HG02642 (cell line): ENCODE data around the gene ITGB8.

Experiments
- ATAC-seq: cut with Tn5 transposase; IDR thresholded peaks from one replicate; pipeline ENCODE4 v1.9.1; 2021; ENCODE audit warnings: mild to moderate bottlenecking; ENCODE audit not compliant: unreplicated experiment, poor library complexity

ITGB8 gene

DNA sequence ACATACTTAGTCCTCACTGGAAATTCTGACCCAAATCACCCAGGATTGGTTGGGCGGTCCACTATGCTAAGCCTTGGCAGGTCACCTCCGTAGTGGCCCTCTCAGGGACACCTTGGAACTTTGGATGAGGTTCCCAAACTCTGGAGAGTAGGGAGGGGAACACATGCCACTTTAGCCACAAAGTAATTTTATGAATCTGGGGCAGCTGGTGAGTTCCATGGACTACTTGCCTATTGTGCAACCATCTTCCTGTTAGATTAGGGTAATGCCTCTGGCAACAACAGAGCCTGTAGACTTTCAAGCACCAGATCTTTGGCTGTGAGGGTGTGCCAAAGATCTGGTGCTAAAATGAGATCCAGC lies 77.7 kb downstream of the ITGB8 start:
- ATAC-seq: no peak

DNA sequence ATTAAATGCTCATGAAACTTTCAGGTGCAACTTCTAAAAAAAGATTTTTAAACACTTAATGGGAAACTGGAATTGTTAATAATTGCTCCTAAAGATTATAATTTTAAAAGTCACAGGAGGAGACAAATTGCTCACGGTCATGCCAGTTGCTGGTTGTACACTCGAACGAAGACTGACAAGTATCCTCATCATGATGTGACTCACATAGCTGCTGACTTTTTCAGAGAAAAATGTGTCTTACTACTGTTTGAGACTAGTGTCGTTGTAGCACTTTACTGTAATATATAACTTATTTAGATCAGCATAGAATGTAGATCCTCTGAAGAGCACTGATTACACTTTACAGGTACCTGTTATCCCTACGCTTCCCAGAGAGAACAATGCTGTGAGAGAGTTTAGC lies 79.3 kb downstream of the ITGB8 start:
- ATAC-seq: no peak

DNA sequence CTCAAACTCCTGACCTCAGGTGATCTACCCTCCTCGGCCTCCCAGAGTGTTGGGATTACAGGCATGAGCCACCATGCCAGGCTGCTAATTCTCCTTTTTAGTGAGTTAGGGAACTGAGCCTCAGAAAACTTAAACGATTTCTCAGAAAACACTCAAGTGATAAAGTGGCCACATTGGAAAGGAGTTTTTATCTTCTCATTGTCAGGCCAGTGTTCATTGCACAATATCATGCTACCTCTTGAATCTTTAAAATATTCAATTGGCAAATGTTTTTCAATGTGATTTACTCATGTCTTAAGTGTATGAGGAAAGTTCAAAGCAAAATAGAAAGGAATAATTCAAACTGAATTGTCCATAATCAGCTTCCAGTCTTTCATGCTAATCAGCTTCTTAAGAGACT lies 80.7 kb downstream of the ITGB8 start:
- ATAC-seq: no peak

DNA sequence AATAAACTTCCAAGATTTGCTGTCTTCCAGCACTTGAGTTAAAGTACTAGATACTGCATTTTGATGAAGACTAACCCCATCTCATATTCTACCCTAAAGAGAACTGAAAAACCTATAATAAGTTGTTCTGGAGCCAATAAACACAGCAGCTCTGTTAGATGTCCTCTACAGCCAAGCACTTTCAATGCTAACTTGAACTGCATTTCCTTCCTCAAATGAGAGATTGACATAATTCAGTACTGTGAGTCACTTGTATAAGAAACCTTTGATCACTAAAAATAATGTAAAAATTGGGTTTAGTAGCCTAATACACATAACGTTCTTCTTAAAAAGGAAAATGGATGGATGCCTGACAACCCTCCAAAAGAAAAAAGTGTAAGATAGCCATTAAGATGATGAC lies 81.3 kb downstream of the ITGB8 start:
- no peak for ATAC-seq

DNA sequence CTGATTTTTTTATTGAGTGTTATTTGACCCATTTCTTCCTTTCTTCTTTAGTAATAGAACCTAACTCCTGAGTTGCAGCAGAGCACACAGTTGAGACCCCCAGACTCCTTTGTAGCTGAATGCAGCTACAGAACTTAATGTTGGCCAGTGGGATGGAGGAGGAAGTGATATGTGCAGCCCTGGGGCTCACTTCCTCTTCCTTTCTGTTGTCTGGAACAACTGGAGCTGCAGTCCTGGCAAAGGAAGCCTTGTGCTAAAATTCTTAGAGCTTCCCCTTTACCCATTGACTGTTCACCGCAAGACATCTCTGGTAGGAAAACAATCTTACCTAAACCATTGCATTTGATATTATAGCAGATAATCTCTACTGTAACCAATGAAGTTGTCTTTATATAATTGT lies 86.6 kb downstream of the ITGB8 start:
- no peak for ATAC-seq

DNA sequence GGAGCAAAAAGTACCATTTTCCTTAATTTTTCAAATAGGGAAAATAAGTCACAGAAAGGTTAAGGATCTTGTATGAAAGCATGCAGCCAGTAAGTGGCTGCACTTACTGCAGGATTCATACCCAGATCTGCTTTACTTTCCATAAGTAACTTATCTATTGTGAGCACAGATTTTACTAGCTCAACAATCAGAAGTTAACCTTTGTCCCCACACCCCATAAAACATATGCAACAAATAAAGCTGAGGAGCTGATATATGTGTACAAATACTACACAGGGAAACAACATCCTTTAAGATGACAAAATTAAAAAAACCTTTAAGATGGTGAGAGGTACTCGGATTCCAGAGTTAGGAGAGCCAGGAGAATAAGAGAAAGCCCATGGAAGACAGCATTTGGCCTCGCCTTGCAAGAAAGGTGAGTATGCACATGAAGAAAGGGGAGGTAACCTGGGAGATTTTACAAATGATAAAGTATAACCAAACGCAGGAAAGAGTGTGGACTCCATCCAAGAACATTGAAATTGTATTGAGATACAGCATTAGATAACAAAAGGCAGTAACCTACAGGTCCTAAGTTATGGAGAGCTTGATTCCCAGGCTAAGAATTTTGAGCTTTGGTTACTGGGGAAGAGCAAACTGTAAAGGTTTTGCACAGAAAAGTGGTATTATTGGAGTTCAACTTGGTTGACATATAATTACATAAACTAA lies 87.1 kb downstream of the ITGB8 start:
- ATAC-seq: no peak

DNA sequence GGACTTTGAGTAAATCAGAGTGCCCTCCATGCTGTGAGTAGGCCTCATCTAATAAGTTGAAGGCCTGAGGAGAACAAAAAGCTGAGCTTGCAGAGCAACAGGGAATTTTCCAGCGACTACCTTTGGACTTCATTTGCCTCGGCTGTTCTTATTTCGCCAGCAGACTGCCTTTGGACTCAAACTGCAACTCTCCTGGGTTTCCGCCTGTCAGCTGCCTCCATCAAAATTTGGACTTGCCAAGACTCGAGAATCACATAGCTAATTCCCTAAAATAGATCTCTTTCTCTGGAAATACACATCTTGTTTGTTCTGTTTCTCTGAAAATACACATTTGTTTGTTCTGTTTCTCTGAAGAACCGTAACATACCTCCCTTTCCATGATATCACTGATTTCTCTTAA lies 93.8 kb downstream of the ITGB8 start:
- no peak for ATAC-seq

DNA sequence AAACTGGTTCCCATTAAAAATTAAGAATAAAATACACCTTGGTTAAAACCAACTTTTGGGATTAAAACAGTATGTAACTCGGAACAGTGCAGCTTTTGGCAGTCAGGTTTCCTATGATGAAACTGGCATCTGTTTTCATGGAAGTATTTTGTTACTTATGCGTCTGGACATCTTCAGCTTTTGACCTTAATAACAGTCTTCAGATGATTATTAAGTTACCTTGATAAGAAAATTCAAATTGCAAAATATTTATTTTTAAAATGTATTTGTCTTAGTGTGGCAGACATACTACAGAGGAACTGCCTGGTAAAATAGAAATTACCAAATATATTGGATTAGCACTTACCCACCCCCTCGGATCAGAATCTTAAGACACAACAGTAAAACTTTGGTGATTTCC lies 100.0 kb downstream of the ITGB8 start:
- ATAC-seq: no peak

DNA sequence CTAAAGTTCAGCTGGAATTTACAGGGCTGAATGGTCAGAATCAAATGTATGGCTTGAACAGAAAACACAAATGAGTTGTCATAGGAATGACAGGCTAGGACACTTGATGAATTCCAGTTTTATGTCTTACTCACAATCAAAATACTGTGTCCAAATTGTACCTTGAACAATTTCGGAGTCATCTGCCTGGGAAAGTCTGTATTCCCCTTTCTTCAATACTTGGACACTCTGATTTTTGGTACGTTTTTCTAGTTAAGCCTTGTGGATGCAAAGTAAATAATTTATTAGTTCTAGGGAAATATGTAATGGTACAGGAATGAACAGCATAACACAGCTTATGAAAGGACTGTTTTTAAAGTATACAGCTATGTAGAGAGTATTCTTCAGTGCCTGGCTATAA lies 100.4 kb downstream of the ITGB8 start:
- no peak for ATAC-seq

DNA sequence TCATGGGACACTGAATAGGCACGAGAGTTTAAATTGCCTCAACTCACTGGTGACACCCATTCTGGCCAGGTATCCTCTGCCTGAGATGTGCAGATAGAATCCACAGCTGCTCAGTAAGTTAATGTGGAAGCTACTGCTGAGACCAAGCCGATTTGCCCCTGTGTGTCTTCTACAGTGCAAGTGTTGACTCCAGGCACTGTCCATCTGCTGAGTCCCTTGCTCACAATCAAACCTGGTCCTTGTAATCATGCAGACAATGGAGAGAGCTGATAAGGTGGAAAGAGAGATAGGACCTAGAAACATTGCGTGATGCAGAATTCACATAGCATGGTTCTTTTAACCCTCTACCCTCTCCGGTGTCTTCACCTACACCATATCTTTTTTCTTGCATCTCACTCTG lies 101.4 kb downstream of the ITGB8 start:
- ATAC-seq: no peak

DNA sequence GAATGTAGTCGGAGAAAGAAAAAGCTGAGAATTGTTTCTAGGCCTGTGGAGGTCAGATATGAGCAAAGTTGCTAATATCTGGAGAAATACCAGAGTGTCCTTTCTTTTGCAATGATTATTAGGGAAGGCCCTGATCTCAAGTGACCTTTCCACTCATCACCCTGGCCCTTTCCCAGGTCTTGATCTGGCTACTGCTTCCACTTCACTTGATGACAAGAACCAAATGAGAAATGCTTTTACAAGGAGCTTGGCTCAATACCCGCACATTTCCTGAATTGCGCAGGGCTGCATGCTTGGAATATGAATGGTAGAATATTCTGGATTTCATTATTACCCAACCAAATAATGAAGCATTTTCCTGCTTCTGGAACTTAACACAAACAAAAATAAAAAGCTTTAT lies 104.6 kb downstream of the ITGB8 start:
- ATAC-seq: no peak

DNA sequence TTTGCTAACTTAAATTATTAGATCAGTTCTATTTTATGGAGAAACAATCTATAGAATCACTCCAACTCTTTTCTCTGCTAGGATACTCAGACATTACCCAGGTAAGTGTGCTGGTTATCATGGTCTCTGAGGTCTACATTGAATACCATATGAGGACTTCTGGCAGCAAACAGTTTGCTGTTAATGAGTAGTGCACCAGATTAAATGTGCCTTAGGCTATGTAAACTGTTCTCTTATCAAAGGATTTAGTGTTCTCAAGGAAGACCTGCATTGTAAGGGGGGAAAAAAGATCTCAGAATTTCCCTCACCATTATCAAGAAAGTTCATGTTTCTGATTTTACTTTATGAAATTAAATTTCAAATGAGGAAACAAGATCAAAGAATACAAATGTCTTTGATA lies 107.5 kb downstream of the ITGB8 start:
- peak; percentile 17 for ATAC-seq

DNA sequence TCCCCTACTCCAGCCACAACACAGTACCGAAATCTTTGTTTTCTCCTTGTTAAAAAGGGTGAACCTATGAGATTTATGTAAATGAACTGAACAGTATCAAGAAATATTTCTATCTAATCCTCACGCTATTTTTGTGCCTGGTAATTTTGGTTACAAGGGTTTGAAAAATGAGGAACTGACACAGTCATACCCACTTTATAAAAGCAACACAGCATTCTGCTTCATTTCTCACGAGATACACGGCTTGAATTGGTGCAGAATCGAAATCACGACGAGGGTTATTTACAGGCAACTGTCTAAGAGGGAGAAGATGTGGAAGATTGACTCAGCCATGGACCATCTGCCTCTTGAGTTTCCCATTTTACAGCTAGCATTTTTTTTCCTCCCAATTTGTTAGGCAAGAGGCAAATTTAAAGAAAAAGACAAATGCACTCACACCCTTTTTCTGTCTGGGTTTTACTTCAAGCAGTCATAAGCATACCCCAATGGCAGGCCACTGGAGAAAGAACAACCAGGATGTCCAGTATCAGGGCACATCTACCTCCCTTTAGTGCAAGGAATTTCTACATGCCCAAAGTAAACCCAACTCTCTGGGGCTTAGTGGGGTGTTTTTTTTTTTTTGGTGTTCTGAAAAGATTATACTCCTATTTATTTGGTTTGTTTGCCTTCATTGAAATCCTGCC lies 108.1 kb downstream of the ITGB8 start:
- peak; percentile 89 for ATAC-seq

DNA sequence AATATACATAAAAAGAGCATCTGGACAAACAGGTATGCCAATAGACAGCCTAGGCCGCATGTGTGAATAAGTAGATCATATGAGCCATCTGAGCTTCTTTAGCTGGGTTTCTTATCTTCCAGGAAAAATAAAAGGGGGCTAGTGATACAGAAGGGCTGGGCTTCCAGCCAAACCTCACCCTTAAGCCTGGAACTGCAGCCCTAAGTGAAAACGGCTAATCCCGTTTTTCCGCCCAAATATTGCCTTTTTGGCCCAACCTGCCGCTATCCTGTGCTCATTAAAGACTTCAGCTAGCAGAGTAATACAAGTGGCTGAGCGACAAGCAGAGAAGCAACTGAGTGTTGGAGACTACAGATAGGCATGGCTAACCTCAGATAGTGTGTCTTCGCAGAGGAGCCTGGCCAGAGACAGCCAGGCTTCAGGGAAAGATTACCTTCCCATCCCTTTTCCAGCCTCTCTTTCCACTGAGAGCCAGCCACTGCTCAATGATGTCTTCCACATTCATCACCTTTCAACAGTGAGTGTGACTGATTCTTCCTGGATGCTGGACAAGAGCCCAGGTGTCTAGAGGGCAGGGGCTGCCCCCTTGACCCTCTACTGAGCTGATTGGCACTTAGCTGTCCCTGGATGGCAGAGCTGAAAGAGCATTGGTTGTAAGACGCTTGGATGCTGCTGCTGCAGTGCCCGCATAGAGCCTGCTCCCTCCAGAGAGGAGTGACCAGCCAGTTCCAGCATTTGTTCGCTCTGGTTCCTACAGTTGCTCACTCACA lies 108.9 kb downstream of the ITGB8 start:
- no peak for ATAC-seq

DNA sequence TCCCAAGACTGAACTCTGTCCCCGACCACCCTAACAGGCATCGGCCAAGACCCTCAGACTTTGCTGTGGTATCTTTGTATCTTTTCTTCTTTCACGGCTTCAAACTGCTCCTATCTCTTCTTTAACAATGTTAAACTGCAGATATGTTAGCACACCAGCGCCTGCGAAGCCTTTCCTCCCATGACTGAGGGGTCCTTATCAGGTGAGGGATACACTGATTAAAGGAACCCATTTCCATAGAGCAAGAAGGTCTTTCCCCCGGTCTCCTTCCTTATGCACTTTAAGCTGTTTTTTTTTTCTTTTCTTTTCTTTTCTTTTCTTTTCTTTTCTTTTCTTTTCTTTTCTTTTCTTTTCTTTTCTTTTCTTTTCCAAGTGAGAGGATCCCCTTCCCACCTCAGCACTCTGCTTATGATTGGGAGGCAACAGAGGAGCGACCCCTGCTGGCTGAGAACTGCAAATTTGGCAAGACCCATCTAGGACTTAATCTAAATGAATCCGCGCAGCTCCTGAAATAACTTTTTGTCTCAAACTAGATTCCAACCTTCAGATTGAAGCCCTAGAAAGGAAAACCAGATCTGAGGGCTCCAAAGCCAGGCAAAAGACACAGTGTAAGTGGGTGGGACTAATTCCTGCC lies 109.9 kb downstream of the ITGB8 start:
- ATAC-seq: no peak

DNA sequence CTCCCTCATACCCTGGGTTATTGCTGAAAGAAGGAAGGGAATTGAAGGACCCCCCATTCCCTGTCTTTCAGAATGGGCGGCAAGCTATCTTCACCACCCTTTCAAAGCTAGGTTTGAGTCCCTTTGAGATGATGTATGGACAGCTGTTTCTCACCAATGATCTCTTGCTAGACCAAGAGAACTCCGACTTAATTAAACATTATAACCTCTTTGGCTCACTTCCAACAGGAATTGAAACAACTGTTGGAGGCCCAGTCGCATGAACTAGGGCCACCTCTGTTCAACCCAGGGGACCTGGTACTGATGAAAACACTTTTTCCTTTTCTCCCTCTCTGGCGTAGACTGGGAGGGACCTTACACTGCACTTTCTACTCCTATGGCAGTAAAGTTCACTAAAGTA lies 110.6 kb downstream of the ITGB8 start:
- no peak for ATAC-seq

DNA sequence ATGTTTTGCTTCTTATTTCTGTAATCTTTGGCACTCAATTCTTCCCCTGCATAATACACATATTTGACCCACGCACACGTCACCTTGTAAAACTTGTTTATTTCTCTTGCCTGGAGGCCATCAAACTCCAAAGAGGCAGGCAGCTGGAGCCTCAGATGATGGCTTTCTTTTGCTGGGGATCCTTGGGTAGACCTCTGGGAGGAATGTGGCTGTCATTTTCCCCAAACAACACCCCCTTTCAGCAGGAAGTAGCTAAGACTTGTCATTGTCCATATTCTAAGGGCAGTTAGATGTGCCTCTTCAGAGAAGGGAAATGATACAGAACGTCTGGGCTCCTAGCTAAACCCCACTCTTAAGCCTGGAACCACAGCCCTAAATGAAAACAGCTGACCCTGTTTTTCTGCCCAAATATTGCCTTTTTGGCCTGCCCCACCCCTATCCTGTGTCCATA lies 111.3 kb downstream of the ITGB8 start:
- no peak for ATAC-seq

DNA sequence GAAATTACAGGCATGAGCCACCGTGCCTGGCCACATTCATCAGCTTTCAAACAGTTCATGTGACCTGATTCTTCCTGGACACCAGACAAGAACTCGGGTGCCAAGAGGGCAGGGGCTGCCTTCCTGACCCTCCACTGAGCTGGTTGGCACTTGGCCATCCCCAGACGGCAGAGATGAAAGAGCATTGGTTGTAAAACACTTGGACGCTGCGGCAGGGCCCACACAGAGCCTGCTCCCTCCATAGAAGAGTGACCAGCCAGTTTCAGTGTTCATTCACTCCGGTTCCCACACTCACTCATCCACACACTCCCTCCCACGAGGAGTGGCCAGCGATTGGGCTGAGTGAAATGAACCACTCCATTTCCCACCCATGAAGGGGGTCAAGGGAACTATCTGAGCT lies 112.3 kb downstream of the ITGB8 start:
- ATAC-seq: no peak

DNA sequence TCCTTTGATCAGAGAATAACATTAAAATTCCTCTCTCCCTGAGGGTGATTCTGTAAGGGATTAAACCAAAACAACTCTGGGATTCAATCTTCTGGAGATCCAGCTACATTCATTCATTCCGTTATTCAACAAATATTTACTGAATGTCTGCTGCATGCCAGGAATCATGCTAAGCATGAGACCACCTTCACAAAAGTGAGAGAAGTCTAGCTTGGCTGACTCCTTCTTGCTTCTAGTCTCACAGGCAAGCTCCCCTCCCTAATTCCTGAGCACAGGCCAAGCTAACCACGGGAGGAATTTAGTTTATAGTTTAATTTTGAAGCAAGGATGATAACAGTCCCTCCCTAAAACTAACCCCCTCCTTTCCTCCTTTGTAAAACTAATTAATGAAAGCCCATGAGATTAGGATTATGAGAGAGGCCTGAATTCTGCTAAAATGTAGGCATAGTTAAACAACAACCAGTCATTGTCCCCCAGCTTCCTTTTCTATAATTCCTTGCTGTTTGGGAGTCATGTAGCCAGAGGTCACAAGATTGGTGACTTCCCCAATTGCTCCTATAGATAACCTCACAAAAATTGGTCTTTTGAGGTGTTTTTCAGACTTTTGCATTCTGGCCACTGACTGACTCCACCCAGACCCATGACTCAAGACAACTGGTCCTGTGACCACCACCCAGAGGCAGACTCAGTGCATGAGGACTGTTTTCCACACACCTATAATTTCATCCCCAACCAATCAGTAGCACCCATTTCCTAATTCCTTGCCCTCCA lies 113.5 kb downstream of the ITGB8 start:
- no peak for ATAC-seq

DNA sequence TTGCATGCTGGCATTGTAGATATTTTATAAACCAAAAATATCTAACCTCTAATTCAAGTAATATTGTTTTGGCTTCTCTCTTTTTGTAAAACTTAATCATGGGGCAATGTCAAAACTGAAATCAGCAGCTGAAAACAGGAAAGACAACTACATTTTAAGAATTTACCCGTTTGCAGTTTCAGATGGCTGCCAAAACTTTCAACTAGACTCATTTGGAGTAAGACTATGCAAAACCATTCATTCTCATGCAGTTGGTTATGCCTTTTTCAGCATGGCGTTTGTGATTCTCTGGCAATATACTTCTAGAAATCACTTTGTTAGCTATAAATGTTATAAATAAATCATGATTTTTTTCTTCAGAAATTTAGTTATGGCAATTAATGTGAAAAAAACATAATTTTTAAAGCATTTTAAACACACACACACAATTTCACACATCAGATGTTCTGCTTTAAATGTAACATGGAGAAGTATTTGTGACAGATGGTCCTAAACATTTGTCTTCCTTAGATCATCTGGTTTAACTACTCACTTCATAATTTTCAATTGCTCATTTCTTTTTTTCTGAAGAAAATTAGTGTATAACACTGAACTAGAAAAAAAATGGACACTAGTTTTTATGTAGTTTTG lies 116.4 kb downstream of the ITGB8 start:
- ATAC-seq: peak; percentile 89
